ENCODE results near the gene CACNA1A. TPM values are rescaled to one million over a fixed set of nuclear protein-coding genes. Genes with fewer than 3 reads are reported as not detected.

Gene CACNA1A
- total RNA-seq, 4 donors from 2014 or later: 0.33 to 0.75 (median 0.43) TPM

DNA sequence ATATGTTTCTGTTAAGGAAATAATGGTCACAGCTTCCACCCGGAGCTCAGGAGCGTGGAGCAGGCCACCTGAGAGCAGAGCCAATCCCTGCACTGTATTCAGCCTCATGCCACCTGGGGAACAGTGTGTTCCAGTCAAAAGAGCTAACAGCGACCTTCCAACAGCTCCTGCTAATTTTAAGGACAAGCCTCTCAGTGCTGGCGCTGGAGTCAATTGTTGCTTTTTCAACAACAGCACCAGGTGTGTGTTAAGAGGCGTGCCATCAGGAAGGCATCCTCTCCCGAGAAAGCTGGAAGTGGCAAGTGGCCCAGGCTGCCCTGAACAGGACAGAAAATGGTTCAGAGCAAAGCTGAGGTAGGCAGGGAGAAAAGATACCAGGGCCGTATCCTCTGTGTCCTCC is 102.0 kb downstream of the CACNA1A start:
- TF ChIP-seq POLR2AphosphoS5 (IDR thresholded peaks at IDR 0.05) (no peak), EP300 (IDR thresholded peaks at IDR 0.05) (no peak), POLR2A (IDR thresholded peaks at IDR 0.05; ENCODE audit: low read depth) (no peak)
- TF ChIP-seq, protein P1, sequence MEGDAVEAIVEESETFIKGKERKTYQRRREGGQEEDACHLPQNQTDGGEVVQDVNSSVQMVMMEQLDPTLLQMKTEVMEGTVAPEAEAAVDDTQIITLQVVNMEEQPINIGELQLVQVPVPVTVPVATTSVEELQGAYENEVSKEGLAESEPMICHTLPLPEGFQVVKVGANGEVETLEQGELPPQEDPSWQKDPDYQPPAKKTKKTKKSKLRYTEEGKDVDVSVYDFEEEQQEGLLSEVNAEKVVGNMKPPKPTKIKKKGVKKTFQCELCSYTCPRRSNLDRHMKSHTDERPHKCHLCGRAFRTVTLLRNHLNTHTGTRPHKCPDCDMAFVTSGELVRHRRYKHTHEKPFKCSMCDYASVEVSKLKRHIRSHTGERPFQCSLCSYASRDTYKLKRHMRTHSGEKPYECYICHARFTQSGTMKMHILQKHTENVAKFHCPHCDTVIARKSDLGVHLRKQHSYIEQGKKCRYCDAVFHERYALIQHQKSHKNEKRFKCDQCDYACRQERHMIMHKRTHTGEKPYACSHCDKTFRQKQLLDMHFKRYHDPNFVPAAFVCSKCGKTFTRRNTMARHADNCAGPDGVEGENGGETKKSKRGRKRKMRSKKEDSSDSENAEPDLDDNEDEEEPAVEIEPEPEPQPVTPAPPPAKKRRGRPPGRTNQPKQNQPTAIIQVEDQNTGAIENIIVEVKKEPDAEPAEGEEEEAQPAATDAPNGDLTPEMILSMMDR (IDR thresholded peaks at IDR 0.05): no peak
- no peak overlapping the region for H3K4me3 ChIP-seq
- H3K36me3 ChIP-seq: no peaks in the 10 kb centered on the region
- DNase-seq (ENCODE audit: extremely low spot score): no peak
- intact Hi-C loops (cut with DNase I): no loop called here
- peaks cover 0 to 12% (median 10%) of the 10 kb centered on the region in 4 donors for H3K9me3 ChIP-seq
- H3K27me3 ChIP-seq: peaks cover 0 to 40% (median 0%) of the 10 kb centered on the region in 4 donors
- H3K27ac ChIP-seq (replicated peaks in 1 of 4): no peak overlapping the region
- no peaks in the 10 kb centered on the region for H3K4me1 ChIP-seq
- 58% methylated on average over 6 of the region's 7 CpGs for WGBS

DNA sequence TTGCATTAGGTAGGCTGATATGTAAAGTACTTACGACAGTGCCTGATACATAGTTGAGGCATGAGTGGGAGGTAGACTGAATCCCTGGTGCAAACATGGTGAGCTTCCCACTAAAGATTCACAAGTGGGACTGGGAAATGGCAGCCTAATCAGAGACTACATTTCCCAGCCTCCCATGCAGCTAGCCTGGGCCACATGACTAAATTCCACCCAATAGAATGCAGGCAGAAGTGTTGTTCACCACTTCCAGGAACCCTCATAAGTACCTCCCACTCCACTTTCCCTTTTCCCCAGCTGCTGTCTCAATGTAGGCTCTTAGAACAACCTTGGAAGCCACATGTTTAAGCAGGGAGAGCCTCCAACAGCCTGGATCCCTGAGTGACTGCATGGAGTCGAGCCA is 104.9 kb downstream of the CACNA1A start:
- Histone ChIP-seq H3K4me3 (no peak overlapping the region), H3K27ac (replicated peaks in 1 of 4) (no peak overlapping the region), H3K27me3 (peaks cover 0 to 43% (median 0%) of the 10 kb centered on the region in 4 donors), H3K9me3 (peaks cover 0 to 23% (median 12%) of the 10 kb centered on the region in 4 donors), H3K4me1 (no peaks in the 10 kb centered on the region), H3K36me3 (no peaks in the 10 kb centered on the region)
- TF ChIP-seq POLR2AphosphoS5 (IDR thresholded peaks at IDR 0.05) (no peak), POLR2A (IDR thresholded peaks at IDR 0.05; ENCODE audit: low read depth) (no peak), EP300 (IDR thresholded peaks at IDR 0.05) (no peak)
- TF ChIP-seq, protein P1 (IDR thresholded peaks at IDR 0.05): no peak
- intact Hi-C loops (cut with DNase I): no loop called here
- DNase-seq (ENCODE audit: extremely low spot score): no peak
- 86% methylated on average over 2 of the region's 2 CpGs for WGBS

DNA sequence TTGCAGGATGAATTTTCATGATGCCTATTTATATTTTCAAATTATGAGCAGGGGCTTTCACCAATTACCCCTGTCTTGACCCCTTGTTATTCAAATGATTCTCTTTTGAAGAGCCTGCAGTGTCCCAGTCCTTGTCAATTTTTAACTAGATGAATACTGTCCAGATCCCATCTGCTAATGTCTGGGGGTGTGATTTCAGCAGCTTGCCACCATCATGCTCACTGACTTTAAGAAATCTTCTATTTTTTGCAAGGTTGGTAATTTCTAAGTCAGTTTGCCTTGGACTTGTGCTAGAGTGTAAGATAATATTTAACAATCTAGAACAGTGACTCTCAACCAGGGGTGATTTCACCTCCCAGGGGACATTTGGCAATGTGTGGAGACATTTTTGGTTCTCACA is 106.0 kb downstream of the CACNA1A start:
- peaks cover 0 to 23% (median 12%) of the 10 kb centered on the region in 4 donors for H3K9me3 ChIP-seq
- peaks cover 0 to 51% (median 0%) of the 10 kb centered on the region in 4 donors for H3K27me3 ChIP-seq
- intact Hi-C loops (cut with DNase I): no loop called here
- TF ChIP-seq, protein P1 (IDR thresholded peaks at IDR 0.05): no peak
- no peak for TF ChIP-seq POLR2AphosphoS5 (IDR thresholded peaks at IDR 0.05)
- TF ChIP-seq EP300 (IDR thresholded peaks at IDR 0.05): no peak
- no peak for TF ChIP-seq POLR2A (IDR thresholded peaks at IDR 0.05; ENCODE audit: low read depth)
- no peaks in the 10 kb centered on the region for H3K36me3 ChIP-seq
- DNase-seq (ENCODE audit: extremely low spot score): no peak
- H3K27ac ChIP-seq (replicated peaks in 1 of 4): no peak overlapping the region
- H3K4me3 ChIP-seq: no peak overlapping the region
- no peaks in the 10 kb centered on the region for H3K4me1 ChIP-seq

DNA sequence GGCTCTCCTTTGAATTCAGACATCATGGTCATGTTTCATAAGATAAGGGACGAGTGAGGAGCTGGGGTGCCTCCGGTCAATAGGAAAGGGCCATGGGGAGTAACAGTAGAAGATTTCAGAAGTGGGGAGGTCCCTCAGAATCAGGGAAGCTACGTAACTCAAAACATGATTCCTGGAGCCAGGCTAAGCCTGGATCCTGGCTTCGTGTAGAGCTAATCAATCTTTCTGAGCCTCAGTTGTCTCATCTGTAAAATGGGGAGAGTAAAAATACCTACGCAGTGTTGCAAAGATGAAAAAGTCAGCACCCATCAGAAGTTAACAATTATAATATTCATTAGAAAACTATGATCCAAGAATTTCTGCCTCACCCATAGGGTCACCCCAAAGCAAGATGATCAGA is 106.5 kb downstream of the CACNA1A start:
- Histone ChIP-seq H3K4me3 (no peak overlapping the region), H3K9me3 (peaks cover 0 to 23% (median 12%) of the 10 kb centered on the region in 4 donors), H3K4me1 (no peaks in the 10 kb centered on the region), H3K27ac (replicated peaks in 1 of 4) (no peak overlapping the region), H3K36me3 (no peaks in the 10 kb centered on the region), H3K27me3 (peaks cover 0 to 54% (median 0%) of the 10 kb centered on the region in 4 donors)
- intact Hi-C loops (cut with DNase I): no loop called here
- TF ChIP-seq POLR2A (IDR thresholded peaks at IDR 0.05; ENCODE audit: low read depth) (no peak), POLR2AphosphoS5 (IDR thresholded peaks at IDR 0.05) (no peak), EP300 (IDR thresholded peaks at IDR 0.05) (no peak)
- TF ChIP-seq, protein P1 (IDR thresholded peaks at IDR 0.05): no peak
- 75% methylated on average over 5 of the region's 5 CpGs for WGBS
- no peak for DNase-seq (ENCODE audit: extremely low spot score)

Measured in esophagus muscularis mucosa (tissue), 4 donors.